HCT116 (cell line): ENCODE measurements around the gene AFAP1.

Experiments used
- CEBPB ChIP-seq: IDR thresholded peaks from 2 replicates; pipeline ENCODE4 v1.6.1; 2012; ENCODE audit warnings: low read depth
- EZH2 ChIP-seq: fragments of 200-600 bp; sonication (generic); IDR thresholded peaks from 2 replicates; pipeline ENCODE4 v1.6.1; 2017; ENCODE audit warnings: antibody characterized with exemption, mixed run types
- EZH2phosphoT487 ChIP-seq: fragments of 200-600 bp; IDR thresholded peaks from 2 replicates; pipeline ENCODE4 v1.6.1; 2018; ENCODE audit warnings: antibody characterized with exemption, borderline replicate concordance
- JUND ChIP-seq: IDR thresholded peaks from 2 replicates; pipeline ENCODE4 v1.6.1; 2012
- POLR2A ChIP-seq: IDR thresholded peaks from 2 replicates; pipeline ENCODE4 v1.7.0; 2011; ENCODE audit warnings: borderline replicate concordance; ENCODE audit not compliant: insufficient read depth, insufficient read length; ENCODE audit errors: extremely low read depth
- POLR2AphosphoS5 ChIP-seq: IDR thresholded peaks from 2 replicates; pipeline ENCODE4 v1.6.1; 2011; ENCODE audit warnings: mild to moderate bottlenecking, low read depth, low read length, moderate library complexity
- RAD21 ChIP-seq: IDR thresholded peaks from 2 replicates; pipeline ENCODE4 v1.6.1; 2012; ENCODE audit warnings: low read depth, mild to moderate bottlenecking
- SP1 ChIP-seq: IDR thresholded peaks from 2 replicates; pipeline ENCODE4 v1.6.1; 2012; ENCODE audit warnings: low read depth
- YY1 ChIP-seq: IDR thresholded peaks from 2 replicates; pipeline ENCODE4 v1.6.1; 2011; ENCODE audit warnings: low read length, low read depth, moderate library complexity, mild to moderate bottlenecking; ENCODE audit not compliant: insufficient replicate concordance; ENCODE audit errors: extremely low read depth
- ZFX ChIP-seq: fragments of 450-650 bp; IDR thresholded peaks from 2 replicates; pipeline ENCODE4 v1.6.1; 2017
- TF ChIP-seq, protein P1 (sequence below), 3 experiments: fragments of 200-600 bp in 1 of 3; sonication (generic) in 1 of 3; IDR thresholded peaks in 2 of 3; conservative IDR thresholded peaks in 1 of 3; 2 replicates each; pipeline ENCODE4 v1.5.1; 2012 to 2017; ENCODE audit warnings: low read depth in 2 of 3, low read length in 2 of 3, antibody characterized with exemption in 1 of 3, borderline replicate concordance in 1 of 3, control low read depth in 1 of 3, mild to moderate bottlenecking in 1 of 3, mixed read lengths in 1 of 3, mixed run types in 1 of 3, moderate library complexity in 1 of 3; ENCODE audit not compliant: insufficient read depth in 1 of 3
- TF ChIP-seq, protein P2 (sequence below): IDR thresholded peaks from 2 replicates; pipeline ENCODE4 v1.6.1; 2012
- TF ChIP-seq, protein P3 (sequence below): IDR thresholded peaks from 2 replicates; pipeline ENCODE4 v1.6.1; 2012; ENCODE audit warnings: low read depth

DNA sequence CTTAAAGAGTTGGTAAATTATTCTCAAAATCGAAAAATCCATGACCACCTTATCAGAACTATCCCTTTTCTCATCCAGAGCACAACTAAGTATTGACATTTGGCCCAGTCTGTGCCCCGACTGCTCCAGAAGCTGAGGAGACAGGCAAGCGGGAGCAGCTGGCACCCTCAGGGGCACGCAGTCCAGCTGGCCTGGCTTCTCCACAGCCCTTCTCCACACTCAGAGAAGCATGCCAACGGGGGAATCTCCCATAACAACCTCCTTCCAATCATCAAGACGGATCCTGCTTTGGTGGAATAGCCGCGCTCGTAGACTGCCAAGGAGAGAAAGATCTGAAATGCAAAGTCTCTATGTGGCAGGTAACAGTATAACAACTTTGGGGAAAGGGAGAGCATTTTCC lies 85.4 kb downstream of the AFAP1 start:
- TF ChIP-seq, protein P1, sequence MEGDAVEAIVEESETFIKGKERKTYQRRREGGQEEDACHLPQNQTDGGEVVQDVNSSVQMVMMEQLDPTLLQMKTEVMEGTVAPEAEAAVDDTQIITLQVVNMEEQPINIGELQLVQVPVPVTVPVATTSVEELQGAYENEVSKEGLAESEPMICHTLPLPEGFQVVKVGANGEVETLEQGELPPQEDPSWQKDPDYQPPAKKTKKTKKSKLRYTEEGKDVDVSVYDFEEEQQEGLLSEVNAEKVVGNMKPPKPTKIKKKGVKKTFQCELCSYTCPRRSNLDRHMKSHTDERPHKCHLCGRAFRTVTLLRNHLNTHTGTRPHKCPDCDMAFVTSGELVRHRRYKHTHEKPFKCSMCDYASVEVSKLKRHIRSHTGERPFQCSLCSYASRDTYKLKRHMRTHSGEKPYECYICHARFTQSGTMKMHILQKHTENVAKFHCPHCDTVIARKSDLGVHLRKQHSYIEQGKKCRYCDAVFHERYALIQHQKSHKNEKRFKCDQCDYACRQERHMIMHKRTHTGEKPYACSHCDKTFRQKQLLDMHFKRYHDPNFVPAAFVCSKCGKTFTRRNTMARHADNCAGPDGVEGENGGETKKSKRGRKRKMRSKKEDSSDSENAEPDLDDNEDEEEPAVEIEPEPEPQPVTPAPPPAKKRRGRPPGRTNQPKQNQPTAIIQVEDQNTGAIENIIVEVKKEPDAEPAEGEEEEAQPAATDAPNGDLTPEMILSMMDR (IDR thresholded peaks at IDR 0.05 in 2 of 3, conservative IDR thresholded peaks at IDR 0.05 in 1 of 3; ENCODE audit: borderline replicate concordance in 1 of 3, insufficient read depth in 1 of 3, low read depth in 2 of 3, low read length in 2 of 3): no peak
- TF ChIP-seq, protein P2, sequence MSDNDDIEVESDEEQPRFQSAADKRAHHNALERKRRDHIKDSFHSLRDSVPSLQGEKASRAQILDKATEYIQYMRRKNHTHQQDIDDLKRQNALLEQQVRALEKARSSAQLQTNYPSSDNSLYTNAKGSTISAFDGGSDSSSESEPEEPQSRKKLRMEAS: no peak
- TF ChIP-seq CEBPB: no peak
- TF ChIP-seq SP1: no peak
- no peak for TF ChIP-seq EZH2phosphoT487
- no peak for TF ChIP-seq POLR2A
- TF ChIP-seq RAD21: no peak
- TF ChIP-seq POLR2AphosphoS5: no peak
- TF ChIP-seq YY1: no peak
- no peak for TF ChIP-seq EZH2
- TF ChIP-seq, protein P3, sequence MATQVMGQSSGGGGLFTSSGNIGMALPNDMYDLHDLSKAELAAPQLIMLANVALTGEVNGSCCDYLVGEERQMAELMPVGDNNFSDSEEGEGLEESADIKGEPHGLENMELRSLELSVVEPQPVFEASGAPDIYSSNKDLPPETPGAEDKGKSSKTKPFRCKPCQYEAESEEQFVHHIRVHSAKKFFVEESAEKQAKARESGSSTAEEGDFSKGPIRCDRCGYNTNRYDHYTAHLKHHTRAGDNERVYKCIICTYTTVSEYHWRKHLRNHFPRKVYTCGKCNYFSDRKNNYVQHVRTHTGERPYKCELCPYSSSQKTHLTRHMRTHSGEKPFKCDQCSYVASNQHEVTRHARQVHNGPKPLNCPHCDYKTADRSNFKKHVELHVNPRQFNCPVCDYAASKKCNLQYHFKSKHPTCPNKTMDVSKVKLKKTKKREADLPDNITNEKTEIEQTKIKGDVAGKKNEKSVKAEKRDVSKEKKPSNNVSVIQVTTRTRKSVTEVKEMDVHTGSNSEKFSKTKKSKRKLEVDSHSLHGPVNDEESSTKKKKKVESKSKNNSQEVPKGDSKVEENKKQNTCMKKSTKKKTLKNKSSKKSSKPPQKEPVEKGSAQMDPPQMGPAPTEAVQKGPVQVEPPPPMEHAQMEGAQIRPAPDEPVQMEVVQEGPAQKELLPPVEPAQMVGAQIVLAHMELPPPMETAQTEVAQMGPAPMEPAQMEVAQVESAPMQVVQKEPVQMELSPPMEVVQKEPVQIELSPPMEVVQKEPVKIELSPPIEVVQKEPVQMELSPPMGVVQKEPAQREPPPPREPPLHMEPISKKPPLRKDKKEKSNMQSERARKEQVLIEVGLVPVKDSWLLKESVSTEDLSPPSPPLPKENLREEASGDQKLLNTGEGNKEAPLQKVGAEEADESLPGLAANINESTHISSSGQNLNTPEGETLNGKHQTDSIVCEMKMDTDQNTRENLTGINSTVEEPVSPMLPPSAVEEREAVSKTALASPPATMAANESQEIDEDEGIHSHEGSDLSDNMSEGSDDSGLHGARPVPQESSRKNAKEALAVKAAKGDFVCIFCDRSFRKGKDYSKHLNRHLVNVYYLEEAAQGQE: no peak
- TF ChIP-seq JUND: no peak
- no peak for TF ChIP-seq ZFX
